Stimulated activated CD8-positive, alpha-beta memory T cell treated with anti-CD3 and anti-CD28 coated beads, Interleukin-15, amount 100 ng/mL, for 48 hours (primary cell): ENCODE results near the gene PRMT7.

Experiments used
- DNase-seq, 2 donors: peaks; one replicate each; pipeline ENCODE4 v3.0.0-alpha.2; 2020; ENCODE audit warnings: low read depth in 2 of 2

Gene PRMT7

DNA sequence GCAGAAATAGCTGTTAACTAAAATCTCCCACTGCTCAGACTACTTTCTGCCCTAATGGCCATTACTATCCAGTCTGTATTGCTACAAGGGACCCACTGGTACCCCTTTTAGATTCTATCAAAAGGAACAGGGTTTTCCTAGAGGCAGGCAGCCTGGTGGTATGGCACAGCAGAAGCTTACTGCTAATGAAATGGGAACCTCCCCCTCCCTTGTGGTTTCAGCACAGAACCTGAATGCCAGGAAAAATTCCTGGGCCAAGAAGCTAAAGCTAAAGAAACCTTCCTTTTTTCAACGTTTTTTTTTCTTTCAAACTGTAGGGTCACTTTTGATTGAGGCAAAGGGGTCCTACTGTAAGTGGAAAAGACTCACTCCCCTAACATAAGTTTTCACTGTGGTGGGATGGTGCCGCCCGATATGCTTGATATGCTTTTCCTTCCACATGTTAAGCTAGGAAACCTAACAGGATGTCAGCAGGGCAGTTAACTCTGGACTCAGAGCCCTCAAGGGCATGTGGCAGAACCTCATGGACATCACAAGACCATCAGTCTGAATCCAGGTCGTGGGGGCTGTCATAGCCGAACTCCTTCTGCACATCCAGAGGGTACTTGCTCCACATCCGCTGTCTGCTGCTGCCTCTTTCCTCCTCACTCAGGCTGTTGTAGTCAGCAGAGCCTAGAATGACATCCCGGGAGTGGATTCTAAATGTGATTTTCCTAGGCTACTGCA lies 9.9 kb upstream of the PRMT7 start:
- no peak for DNase-seq

DNA sequence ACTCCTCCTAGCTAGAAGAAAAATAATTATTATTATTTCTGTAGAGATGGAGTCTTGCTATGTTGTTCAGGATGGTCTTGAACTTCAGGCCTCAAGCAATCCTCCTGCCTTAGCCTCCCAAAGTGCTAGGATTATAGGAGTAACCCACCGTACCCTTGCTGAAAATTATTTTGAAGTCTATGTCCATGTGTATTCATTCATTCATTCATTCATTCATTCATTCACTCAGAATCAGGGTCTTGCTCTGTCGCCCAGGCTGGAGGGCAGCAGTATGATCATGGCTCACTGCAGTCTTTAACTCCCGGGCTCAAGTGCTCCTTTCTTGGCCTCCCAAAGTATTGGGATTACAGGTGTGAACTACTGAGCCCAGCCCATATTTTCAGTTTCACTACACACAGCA lies 4.2 kb upstream of the PRMT7 start:
- DNase-seq: no peak

DNA sequence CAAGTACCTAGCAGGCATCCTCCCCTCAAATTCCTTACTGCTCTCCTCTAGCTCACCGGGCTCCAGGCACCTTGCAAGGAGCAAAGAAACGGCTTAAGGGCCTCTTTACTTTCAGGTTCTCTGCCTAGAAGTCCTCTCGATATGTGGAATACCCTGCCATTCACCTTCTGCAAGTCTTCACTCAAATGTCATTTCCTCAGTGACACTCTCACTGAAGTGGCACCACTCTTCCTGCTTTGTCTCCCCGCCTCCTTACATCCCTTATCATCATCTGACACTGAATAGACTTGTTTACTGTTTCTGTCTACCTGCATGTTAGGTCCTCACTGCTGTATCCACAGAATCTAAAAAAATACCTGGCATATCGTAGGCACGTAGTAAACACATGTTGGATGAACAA lies 1.0 kb upstream of the PRMT7 start:
- DNase-seq: no peak

DNA sequence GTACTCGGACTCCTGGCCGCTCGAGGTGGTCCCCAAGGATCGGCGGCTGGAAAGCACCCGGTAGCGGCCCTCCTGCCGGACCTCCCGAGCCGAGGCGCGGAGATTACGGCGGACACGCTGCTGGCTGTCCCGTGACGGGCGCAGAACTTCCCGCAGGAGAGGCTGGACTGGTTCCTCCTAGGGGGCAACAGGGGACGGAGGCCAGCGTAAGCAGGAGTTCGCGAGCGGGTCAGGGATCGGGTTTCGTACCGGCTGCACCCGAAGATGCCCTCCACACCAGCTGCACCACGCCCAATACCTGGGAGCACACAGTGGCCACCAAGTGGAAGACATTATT lies 414 bp upstream of the PRMT7 start:
- DNase-seq: no peak

DNA sequence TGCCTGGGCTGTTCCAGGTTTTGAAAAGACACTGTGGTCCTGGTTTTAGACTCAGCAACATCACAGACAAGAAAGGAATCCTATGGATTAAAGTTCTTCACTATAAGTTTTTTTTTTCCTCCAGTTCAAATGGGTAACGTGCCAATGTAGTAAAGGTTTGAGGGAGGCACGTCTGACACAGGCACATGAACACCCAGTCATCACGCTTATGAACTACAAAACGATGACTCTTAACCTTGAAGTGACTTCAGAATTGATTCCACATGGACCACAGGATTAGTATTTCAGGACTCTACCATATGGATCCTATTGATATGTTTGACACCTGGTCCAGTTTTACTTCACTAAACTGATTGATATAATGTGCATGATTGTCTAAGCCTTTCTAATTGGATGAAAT lies 2.3 kb downstream of the PRMT7 start:
- no peak for DNase-seq

DNA sequence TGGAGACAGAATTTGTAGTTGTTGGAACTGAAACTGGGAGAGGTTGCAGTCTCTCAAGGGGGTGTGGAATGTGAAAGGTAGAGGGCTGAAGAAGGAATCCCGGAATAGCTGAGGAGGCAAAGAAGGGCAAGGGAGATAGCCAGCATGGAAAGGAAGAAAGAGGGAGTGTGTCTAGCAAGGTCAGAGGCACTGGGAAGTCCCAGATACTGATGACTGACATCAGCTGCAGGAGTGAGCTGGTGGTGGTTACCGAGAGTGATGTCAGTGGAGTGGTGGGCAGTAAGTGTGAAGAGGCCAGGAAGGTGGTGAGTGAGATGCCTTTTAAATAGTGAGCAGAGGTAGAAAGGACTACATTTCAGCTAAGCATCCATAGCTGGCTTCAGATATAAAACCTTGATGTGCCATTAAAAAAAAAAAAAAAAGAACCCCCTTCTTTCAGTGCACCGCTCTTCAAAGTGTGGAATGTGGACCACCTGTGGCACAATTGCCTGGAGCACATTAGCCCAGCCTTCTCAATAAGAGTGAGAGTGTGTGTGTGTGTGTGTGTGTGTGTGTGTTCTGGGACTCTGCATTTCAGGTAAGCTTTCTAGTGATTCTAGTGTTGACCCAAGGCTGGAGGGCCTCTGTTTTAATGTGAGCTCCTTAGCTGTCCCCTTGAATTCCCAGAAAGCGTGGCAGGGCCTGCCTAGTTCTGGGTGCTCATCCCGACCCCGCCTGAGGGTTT lies 8.5 kb downstream of the PRMT7 start:
- peak; percentile 51 to 60 for DNase-seq

DNA sequence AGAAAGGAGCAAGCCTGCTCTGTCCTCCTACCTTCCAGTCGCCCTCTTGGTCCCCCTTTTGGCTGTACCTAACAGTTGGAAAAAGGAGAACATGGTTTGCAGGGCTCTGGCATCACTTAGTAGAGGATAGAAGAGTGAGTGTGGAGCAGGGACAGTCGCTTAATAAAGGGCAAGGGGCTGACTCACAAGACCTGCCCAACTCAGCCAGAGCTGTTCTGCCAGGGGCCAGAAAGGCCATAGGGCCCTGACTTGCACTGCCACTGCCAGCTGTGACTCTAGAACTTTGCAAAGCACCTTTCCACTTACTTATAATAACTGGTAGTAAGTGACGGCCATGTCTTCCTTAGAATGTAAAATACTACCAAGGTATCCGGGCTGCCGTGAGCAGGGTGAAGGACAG lies 13.5 kb downstream of the PRMT7 start:
- DNase-seq: no peak

DNA sequence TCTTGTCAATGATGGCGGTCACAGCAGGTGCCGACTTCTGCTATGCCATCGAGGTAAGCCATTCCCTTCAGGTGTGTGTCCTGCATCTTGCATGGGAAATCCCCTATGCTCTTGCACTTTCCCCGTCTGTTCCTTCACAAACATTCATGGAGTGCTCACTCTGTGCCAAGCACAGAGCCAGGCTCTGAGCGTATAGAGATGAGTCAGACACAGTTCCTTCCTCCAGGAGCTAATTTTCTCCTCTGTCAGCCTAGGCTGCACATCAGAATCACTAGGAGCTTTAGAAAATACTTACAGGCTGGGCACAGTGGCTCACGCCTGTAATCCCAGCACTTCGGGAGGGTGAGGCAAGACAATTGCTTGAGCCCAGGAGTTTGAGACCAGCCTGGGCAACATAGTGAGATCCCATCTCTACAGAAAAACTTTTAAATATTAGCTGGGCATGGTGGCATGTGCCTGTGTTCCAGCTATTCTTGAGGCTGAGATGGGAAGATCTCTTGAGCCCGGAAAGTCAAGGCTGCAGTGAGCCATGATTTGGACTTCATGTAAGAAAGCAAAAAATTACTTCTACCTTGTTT lies 14.1 kb downstream of the PRMT7 start:
- DNase-seq: no peak

DNA sequence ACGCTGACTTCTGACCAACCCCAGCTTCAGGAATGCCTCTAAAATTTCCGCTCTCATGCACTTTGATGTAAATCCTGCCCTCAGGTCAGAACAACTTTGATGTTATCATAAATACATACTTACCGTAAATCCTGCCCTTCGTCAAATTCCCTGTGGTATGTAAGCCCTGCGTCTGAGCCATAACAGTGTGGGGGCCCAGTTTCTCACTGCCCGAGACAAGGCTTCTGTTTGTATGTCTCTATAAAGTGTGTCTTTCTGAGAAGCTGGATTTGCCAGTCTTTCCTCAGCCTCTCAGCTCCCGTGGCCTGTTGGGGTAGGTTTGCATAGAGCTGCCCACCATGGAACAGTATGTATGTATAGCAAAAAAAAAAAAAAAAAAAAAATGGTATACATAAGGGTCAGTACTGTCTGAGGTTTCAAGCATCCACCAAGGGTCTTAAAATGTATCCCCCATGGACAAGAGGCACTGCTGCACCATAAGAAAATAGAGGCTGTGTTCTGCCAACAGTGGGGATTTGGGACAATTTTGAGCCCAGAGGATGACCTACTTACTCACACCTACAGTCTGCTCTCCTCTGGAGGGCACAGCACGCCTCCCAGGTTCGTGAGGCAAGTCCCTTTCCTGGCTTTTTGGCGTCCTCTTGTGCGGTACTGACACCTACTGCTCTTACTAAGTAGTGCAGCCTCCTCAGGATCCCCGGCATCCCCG lies 17.5 kb downstream of the PRMT7 start:
- peak; percentile 55 to 57 for DNase-seq

DNA sequence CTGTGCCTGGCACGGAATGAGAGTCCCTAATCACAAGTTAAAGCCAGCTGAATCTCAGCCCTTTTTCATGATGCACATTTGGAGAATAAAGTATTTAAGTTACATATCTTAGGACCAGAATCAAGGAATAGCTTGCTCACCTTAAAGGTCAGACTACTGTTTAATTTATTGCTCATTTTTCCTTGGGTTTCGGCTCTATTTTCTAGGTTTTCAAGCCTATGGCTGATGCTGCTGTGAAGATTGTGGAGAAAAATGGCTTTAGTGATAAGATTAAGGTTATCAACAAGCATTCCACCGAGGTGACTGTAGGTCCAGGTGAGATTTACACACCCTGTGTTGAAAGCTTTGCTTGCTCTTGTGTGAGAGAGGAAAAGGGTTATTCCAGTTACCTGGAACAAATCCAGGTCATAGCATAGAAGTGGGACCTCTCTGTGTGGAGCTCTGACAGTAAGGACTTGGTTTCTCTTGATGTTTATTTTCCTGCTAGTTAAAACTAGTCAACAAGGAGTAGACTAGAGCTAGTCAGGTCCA lies 18.1 kb downstream of the PRMT7 start:
- no peak for DNase-seq

DNA sequence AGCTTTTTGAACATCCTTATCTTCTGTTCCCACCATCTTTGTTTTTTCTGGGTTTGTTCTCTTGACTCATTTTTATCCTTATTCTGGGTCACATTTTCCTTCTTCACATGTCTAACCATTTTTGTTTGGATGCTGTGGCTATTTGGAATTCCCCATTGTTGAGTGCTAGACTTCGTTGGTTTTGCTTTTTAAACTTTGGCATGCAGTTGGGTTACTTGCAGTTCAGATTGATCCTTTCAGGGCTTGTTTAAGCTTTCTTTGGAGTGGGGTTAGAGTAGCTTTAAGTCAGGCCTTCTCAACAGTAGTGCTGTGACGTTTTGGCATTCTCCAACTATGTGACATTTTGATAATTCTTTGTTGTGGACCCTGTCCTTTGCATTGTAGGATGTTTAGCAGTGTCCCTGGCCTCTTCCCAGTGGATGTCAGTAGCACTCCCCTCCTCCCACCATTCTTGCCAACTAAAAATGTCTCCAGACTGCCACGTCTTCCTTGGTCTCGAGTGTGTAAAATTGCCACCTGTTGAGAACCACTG lies 21.1 kb downstream of the PRMT7 start:
- DNase-seq: no peak

DNA sequence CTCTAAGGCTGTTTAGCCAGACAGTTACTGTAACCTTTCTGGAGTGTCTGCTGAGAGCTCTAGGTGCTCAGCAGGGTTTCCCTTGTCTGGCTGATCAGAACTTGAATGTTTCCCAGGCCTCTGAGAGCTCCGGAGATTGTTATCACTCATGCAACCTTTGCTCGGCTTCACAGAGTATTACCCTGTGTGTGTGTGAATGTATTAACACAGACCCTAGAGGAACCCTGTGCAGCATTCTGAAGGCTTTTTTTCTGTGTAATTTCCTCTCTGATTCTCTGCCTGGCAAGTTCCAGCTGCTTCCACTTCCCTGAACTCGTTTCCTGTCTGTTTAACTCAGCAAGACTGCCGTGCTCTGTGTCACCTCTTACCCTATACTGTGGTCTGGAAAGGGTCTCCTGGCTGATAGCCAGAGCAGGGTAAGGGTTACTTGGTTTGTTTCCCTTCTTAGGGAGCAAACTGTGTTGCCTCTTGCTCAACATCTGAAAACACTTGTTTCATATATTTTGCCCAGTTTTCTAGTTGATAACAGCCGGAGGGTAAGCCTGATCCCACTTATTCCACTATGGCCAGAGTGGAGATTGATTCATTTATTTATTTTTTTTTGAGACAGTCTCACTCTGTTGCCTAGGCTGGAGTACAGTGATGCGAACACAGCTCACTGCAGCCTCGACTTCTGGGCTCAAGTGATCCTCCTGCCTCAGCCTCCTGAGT lies 21.7 kb downstream of the PRMT7 start:
- no peak for DNase-seq

DNA sequence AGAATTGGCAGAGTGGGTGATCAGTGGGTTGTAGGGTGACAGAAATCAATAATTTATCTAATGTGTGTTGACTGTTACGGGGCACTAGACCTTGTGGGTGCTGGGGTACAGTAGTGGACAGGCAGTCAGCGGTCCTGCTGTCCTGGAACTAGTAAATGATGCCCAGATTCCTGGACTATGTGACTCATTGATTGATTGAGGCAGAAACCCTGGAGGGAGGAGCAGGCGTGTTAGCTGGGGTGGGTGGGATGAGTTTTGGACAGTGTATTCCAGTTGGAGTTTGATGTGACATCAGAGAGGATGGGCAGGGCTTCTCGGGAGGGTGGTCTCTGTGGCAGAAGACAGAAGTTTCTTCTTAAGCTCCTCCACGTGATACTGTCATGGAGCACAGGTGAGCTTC lies 24.4 kb downstream of the PRMT7 start:
- DNase-seq: no peak

DNA sequence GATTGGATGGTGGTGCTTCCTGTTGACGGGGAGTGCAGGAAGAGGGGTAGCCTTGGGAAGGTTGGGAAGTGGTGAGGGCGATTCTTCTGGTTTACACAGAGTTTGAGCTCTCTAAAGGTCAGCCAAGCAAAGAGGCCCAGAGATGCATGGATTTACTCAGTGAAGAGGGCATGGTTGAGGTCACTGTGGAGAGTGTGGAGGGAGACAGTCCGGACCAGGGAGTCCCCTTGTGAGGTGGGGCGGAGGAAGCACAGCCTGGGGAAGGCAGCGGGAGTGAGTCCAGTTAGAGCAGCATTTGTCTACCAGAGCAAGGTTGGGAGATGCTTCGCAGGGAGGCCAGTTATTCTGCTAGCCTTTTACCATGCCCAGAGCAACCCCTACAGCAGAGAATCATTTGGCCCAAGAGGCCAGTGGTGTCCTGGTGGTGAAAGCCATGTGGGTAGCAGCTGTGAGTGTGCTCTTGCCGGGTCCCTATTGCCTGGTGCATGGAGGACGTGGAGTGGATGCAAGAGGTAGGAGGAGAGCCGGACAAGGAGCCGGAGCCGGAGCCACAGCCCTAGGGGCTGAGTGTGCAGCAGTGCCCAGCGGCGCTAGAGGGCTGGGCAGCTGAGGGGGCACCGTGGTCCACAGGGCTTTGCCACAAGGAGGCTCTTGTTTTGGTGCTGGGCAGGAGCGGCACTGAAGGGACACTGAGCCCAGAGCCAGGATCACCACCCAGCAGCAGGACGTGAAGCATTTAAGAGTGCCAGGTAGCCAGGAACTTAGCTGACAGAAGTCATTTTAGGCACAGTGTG lies 27.7 kb downstream of the PRMT7 start:
- no peak for DNase-seq

DNA sequence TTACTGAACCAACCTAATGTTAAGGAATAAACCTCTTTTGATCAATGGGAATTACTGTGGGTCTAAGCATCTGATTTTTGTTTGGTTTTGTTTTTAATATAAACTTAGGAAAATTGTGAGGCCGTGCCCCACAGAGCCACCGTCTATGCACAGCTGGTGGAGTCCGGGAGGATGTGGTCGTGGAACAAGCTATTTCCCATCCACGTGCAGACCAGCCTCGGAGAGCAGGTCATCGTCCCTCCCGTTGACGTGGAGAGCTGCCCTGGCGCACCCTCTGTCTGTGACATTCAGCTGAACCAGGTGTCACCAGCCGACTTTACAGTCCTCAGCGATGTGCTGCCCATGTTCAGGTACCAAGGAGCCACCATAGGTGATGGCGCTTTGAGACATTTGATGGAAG lies 28.4 kb downstream of the PRMT7 start:
- DNase-seq: no peak

DNA sequence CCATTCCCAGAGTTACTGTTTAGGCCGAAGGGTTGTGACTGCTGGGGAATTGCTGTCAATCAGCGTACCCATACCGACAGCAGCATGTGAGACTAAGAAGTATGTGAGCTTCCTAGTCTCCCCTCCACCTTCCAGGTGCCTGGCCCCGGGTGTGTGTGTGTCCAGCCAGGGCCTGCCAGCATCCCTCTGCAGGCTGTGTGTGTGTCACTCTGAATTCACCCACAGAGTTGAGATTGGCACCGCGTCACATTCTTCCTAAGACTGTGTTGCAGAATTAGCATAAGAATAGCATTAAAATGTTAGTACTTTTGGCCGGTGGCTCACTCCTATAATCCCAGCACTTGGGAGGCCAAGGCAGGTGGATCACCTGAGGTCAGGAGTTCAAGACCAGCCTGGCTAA lies 31.8 kb downstream of the PRMT7 start:
- no peak for DNase-seq

DNA sequence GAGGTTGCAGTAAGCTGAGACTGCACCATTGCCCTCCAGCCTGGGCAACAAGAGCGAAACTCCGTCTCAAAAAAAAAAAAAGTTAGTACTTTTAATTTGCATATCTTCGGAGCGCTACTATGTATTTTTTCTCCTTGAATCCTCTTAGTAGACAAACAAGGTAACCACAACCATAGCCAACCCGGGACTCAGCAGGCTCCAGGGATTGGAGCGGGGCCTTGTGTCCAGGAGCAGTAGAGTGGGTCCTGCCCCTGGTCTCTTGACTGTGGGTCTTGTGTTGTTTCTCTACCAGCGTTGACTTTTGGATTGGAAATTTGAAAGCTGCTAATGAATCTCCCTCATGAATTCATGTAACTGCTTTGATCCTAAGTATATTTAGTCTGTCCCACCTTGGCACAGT lies 32.3 kb downstream of the PRMT7 start:
- DNase-seq: no peak

DNA sequence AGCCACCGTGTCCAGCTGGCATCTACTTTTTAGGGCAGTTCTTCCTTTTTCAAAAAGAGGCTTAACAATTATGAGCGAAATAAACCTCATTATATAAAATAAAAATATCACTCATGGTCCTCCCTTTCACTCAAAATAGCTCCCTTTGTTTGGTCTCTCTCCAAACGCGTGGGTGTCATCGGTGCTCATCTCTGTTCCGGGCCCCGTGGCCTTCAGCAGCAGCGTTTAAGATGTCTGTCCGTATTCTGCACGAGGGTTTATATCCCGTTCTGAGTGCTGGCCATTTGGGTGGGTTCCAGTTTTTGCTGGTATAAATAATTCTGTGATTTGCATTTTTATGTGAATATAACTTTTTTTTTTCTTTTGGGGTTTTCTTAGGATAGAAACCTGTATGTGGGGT lies 33.4 kb downstream of the PRMT7 start:
- no peak for DNase-seq

DNA sequence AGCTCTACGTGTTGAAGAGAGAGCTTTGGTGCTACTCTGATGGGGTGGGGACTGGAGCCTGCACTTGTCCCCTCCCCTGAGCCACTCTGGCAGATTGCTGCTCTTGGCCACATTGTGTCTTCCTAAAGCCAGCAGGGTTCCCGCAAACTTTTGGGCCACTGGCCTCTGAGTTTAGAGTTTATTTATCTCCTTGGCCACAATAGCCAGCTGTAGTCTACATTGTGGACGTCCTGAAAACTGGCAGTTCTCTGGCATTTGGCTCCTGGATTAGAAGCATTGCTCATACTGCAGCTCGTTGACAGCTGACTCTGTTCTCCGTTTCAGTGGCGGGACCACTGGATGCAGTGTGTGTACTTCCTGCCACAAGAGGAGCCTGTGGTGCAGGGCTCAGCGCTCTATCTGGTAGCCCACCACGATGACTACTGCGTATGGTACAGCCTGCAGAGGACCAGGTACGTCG lies 34.6 kb downstream of the PRMT7 start:
- peak in 1 of 2 donors; percentile 28 for DNase-seq

DNA sequence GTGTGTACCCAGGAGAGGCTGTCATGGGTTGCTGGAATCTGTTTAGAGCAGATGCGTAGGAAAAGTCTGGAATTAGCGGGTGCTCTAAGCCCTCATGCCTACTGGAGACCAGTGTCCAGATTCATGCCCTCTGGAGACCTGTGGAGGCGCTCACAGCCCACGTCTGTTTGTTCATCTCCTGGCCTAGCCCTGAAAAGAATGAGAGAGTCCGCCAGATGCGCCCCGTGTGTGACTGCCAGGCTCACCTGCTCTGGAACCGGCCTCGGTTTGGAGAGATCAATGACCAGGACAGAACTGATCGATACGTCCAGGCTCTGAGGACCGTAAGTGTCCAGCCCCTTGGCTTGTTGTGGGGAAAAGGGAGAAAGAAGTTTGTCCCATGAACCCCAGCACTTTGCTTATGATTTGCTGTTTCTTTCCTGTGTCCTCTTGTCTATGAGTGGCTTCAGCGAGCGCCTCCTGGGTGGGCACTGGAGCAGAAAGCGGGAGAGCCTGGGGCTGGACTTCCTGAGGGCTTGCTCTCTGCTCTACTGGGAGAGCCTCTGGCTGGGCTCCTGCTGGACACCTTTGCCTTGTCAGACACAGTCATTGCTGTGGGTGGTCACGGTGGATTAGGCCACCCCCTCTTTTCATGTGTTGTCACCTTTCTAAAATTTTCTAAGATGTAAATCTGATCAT lies 35.3 kb downstream of the PRMT7 start:
- DNase-seq: no peak
